IMR-90 (cell line): ENCODE results near the gene CDCP2. TPM values are rescaled to one million over a fixed set of nuclear protein-coding genes. Genes with fewer than 3 reads are reported as not detected.

Experiments
- ATAC-seq: fragments of 200-7000 bp; cut with Tn5 transposase; 2 replicates; pipeline ENCODE4 v1.9.1; 2020; ENCODE audit warnings: low read depth, mild to moderate bottlenecking, moderate library complexity
- BruUV-seq: library from RNA; stranded (reverse); fragments of 400-500 nt; replicated peaks from 2 replicates; lab custom pipeline; 2021; lab: Mats Ljungman, UMichigan
- CTCF ChIA-PET: fragments of 300-600 bp; formaldehyde crosslinking; extraction: SDS; loops from one replicate; lab custom pipeline; 2021; ENCODE audit warnings: antibody characterized with exemption; lab: Yijun Ruan, JAX
- POLR2A ChIA-PET: fragments of 300-600 bp; sonication (Branson Sonifier 250); formaldehyde crosslinking; loops from one replicate; lab custom pipeline; 2022; ENCODE audit warnings: antibody characterized with exemption; ENCODE audit not compliant: unreplicated experiment; lab: Charles Lee
- DNase-seq: peaks from one replicate; pipeline ENCODE4 v3.0.0; 2013
- H2AFZ ChIP-seq: replicated peaks from 2 replicates; pipeline ENCODE3; 2013; ENCODE audit warnings: low read length, mild to moderate bottlenecking; ENCODE audit not compliant: poor library complexity
- H2AK5ac ChIP-seq: 2 replicates; pipeline ENCODE4 v1.6.1; 2013; ENCODE audit warnings: low read depth, low read length, inconsistent platforms
- H2AK9ac ChIP-seq: replicated peaks from 2 replicates; pipeline ENCODE3; 2013; ENCODE audit warnings: mild to moderate bottlenecking, low read depth, low read length, moderate library complexity; ENCODE audit not compliant: poor library complexity
- H2BK120ac ChIP-seq: 2 replicates; pipeline ENCODE4 v1.6.1; 2013; ENCODE audit warnings: low read depth, low read length, inconsistent platforms
- H2BK15ac ChIP-seq: 3 replicates; pipeline ENCODE4 v1.6.1; 2013; ENCODE audit warnings: low read depth, low read length, inconsistent platforms
- H2BK20ac ChIP-seq: 2 replicates; pipeline ENCODE4 v1.6.1; 2013; ENCODE audit warnings: low read depth, mild to moderate bottlenecking, inconsistent platforms, low read length, moderate library complexity
- H2BK5ac ChIP-seq: 2 replicates; pipeline ENCODE4 v1.6.1; 2013; ENCODE audit warnings: mild to moderate bottlenecking, low read depth, low read length, inconsistent platforms; ENCODE audit not compliant: poor library complexity, severe bottlenecking
- H3K14ac ChIP-seq: replicated peaks from 2 replicates; pipeline ENCODE4 v1.6.1; 2013; ENCODE audit warnings: low read depth, low read length, inconsistent platforms
- H3K18ac ChIP-seq: 2 replicates; pipeline ENCODE4 v1.6.1; 2013; ENCODE audit warnings: low read depth, low read length, control low read depth
- H3K23ac ChIP-seq: 2 replicates; pipeline ENCODE4 v1.6.1; 2013; ENCODE audit warnings: low read depth, low read length, inconsistent platforms
- H3K27ac ChIP-seq: 2 replicates; pipeline ENCODE4 v1.5.1; 2013; ENCODE audit warnings: mild to moderate bottlenecking, control low read depth, low read length; ENCODE audit not compliant: insufficient read depth
- H3K27me3 ChIP-seq: 2 replicates; pipeline ENCODE4 v1.6.1; 2013; ENCODE audit warnings: low read length; ENCODE audit not compliant: control insufficient read depth, insufficient read depth
- H3K36me3 ChIP-seq: 2 replicates; pipeline ENCODE4 v1.6.1; 2013; ENCODE audit warnings: low read length, mixed read lengths; ENCODE audit not compliant: control insufficient read depth, insufficient read depth
- H3K4ac ChIP-seq: 2 replicates; pipeline ENCODE4 v1.6.1; 2013; ENCODE audit warnings: low read depth, low read length, inconsistent platforms
- H3K4me1 ChIP-seq: 2 replicates; pipeline ENCODE4 v1.6.1; 2013; ENCODE audit warnings: low read length, mixed read lengths; ENCODE audit not compliant: control insufficient read depth, insufficient read depth
- H3K4me2 ChIP-seq: 2 replicates; pipeline ENCODE4 v1.6.1; 2013; ENCODE audit warnings: low read depth, mild to moderate bottlenecking, control low read depth, low read length, moderate library complexity
- H3K4me3 ChIP-seq: 2 replicates; pipeline ENCODE4 v1.5.1; 2013; ENCODE audit warnings: low read depth, mild to moderate bottlenecking, control low read depth, low read length, moderate library complexity; ENCODE audit not compliant: insufficient read depth
- H3K56ac ChIP-seq: 2 replicates; pipeline ENCODE4 v1.6.1; 2013; ENCODE audit warnings: low read length, inconsistent platforms; ENCODE audit not compliant: insufficient read depth; ENCODE audit errors: extremely low read depth
- H3K79me1 ChIP-seq, 2 experiments: 2 replicates each; pipeline ENCODE4 v1.6.1; 2013; ENCODE audit warnings: low read length in 2 of 2, inconsistent platforms in 1 of 2, low read depth in 1 of 2
- H3K9ac ChIP-seq: 2 replicates; pipeline ENCODE4 v1.6.1; 2013; ENCODE audit warnings: low read depth, low read length, control low read depth
- H3K9me1 ChIP-seq: 2 replicates; pipeline ENCODE4 v1.6.1; 2013; ENCODE audit warnings: low read length, inconsistent platforms; ENCODE audit not compliant: insufficient read depth
- H3K9me3 ChIP-seq: 2 replicates; pipeline ENCODE4 v1.6.1; 2013; ENCODE audit warnings: low read length; ENCODE audit not compliant: control insufficient read depth, insufficient read depth
- H4K20me1 ChIP-seq: 2 replicates; pipeline ENCODE4 v1.6.1; 2013; ENCODE audit warnings: low read length, inconsistent platforms; ENCODE audit not compliant: insufficient read depth
- H4K5ac ChIP-seq: 2 replicates; pipeline ENCODE4 v1.6.1; 2013; ENCODE audit warnings: mild to moderate bottlenecking, low read depth, low read length, control low read depth
- H4K8ac ChIP-seq, 2 experiments: 2 replicates each; pipeline ENCODE4 v1.6.1; 2013; ENCODE audit warnings: low read depth in 2 of 2, low read length in 2 of 2, control low read depth in 1 of 2, inconsistent platforms in 1 of 2
- H4K91ac ChIP-seq: 2 replicates; pipeline ENCODE4 v1.6.1; 2013; ENCODE audit warnings: low read depth, low read length, inconsistent platforms; ENCODE audit not compliant: insufficient read depth
- CHD1 ChIP-seq: IDR thresholded peaks from 2 replicates; pipeline ENCODE4 v1.6.1; 2012; ENCODE audit warnings: low read depth, low read length, improper control_type of control experiment
- CTCF ChIP-seq: conservative IDR thresholded peaks from 2 replicates; pipeline ENCODE4 v1.5.1; 2012; ENCODE audit warnings: mild to moderate bottlenecking, low read depth, low read length, improper control_type of control experiment
- MAFK ChIP-seq: IDR thresholded peaks from 2 replicates; pipeline ENCODE4 v1.6.1; 2012; ENCODE audit warnings: low read depth, low read length, improper control_type of control experiment
- MAZ ChIP-seq: IDR thresholded peaks from 2 replicates; pipeline ENCODE4 v1.6.1; 2012; ENCODE audit warnings: low read depth, mild to moderate bottlenecking, low read length, improper control_type of control experiment, moderate library complexity, borderline replicate concordance
- MXI1 ChIP-seq: IDR thresholded peaks from 2 replicates; pipeline ENCODE4 v1.6.1; 2012; ENCODE audit warnings: low read depth, mild to moderate bottlenecking, low read length, moderate library complexity, borderline replicate concordance
- NFE2L2 ChIP-seq: fragments of 150-350 bp; IDR thresholded peaks from 2 replicates; pipeline ENCODE4 v1.6.1; 2016; ENCODE audit warnings: low read depth, mild to moderate bottlenecking, low read length
- POLR2A ChIP-seq: IDR thresholded peaks from 2 replicates; pipeline ENCODE4 v1.6.1; 2012; ENCODE audit warnings: mild to moderate bottlenecking, low read depth, low read length
- RFX5 ChIP-seq: IDR thresholded peaks from 2 replicates; pipeline ENCODE4 v1.8.0; 2012; ENCODE audit warnings: low read depth, mild to moderate bottlenecking, low read length, moderate library complexity
- SMC3 ChIP-seq: fragments of 150-350 bp; IDR thresholded peaks from 2 replicates; pipeline ENCODE4 v1.6.1; 2016; ENCODE audit warnings: low read depth, mild to moderate bottlenecking, antibody characterized with exemption, low read length, moderate library complexity
- USF2 ChIP-seq: fragments of 150-350 bp; IDR thresholded peaks from 2 replicates; pipeline ENCODE4 v1.6.1; 2017; ENCODE audit warnings: mild to moderate bottlenecking, antibody characterized with exemption, low read length, low read depth
- WGBS, 2 experiments: methylation state at CpG; one replicate each; pipeline versions ENCODE4 v1.1.5 to v1.1.7; 2013; ENCODE audit warnings: missing lambda C conversion rate in 2 of 2; ENCODE audit not compliant: insufficient read length in 1 of 2; ENCODE audit errors: extremely low coverage in 2 of 2; 5-methylcytosine and 5-hydroxymethylcytosine counted together
- dilution Hi-C: fragments of 300-500 bp; cut with HindIII; formaldehyde crosslinking; loops from one replicate; pipeline ENCODE4 v1.14.3; 2018; ENCODE audit warnings: low sequenced_read_pairs; ENCODE audit not compliant: unreplicated experiment
- in situ Hi-C: fragments of 300-500 bp; cut with MboI; formaldehyde crosslinking; loops from 3 replicates; pipeline ENCODE4 v1.14.3; 2019; ENCODE audit warnings: low sequenced_read_pairs, inconsistent platforms, mixed read lengths
- intact Hi-C: fragments of 100-400 bp; cut with micrococcal nuclease; formaldehyde crosslinking; loops from 2 replicates; pipeline ENCODE4 v1.10.0; 2022
- polyA plus RNA-seq, 3 experiments: library from polyadenylated mRNA; depleted of rRNA; stranded (reverse); fragments of >200 nt; gene quantifications; 2 replicates each; pipeline ENCODE4 v1.2.3, GENCODE V29; 2012; ENCODE audit warnings: low replicate concordance in 1 of 3
- total RNA-seq: library from RNA; depleted of rRNA; stranded (reverse); fragments of >200 nt; gene quantifications from 2 replicates; pipeline ENCODE4 v1.2.3, GENCODE V29; 2012
- TF ChIP-seq, protein P1 (sequence below): fragments of 150-350 bp; IDR thresholded peaks from 2 replicates; pipeline ENCODE4 v1.6.1; 2016; ENCODE audit warnings: low read depth, mild to moderate bottlenecking, low read length, moderate library complexity, borderline replicate concordance

The CDCP2 gene
- total and polyA plus RNA-seq, 2 of the 4 experiments (the other 2 are of a cell fraction): not detected

GRCh38 chr1:54114001-54114400, 38.8 kb downstream of the CDCP2 start:
- ChIA-PET CTCF (interaction anchor here (1.4 to 1.7 kb wide), 2 partner anchors 15 to 32 kb away, joined by 3 to 4 read pairs; no protein-coding TSS in a partner anchor), POLR2A (no interaction called here)
- dilution Hi-C loops (no loop called here), intact Hi-C loops (no loop called here), in situ Hi-C loops (no loop called here)
- H2AFZ ChIP-seq: no peak overlapping the region
- no peak overlapping the region for H3K4me2 ChIP-seq
- no peak overlapping the region for H4K91ac ChIP-seq
- H3K9ac ChIP-seq: no peak overlapping the region
- H4K8ac ChIP-seq: no peak overlapping the region
- H3K27ac ChIP-seq: no peak overlapping the region
- no peak overlapping the region for H3K4me3 ChIP-seq
- no peak overlapping the region for H3K4ac ChIP-seq
- H3K4me1 ChIP-seq: peaks cover 9% of the 10 kb centered on the region
- no peaks in the 10 kb centered on the region for H4K20me1 ChIP-seq
- H3K56ac ChIP-seq: no peak overlapping the region
- H3K9me3 ChIP-seq: no peaks in the 10 kb centered on the region
- H3K36me3 ChIP-seq: no peaks in the 10 kb centered on the region
- H4K5ac ChIP-seq: no peak overlapping the region
- no peaks in the 10 kb centered on the region; the same call in 1 of the 2 replicates for H3K27me3 ChIP-seq
- no peak overlapping the region for H2BK120ac ChIP-seq
- TF ChIP-seq RFX5 (no peak), CTCF (no peak), NFE2L2 (no peak), POLR2A (no peak), USF2 (no peak), MXI1 (no peak), CHD1 (no peak), MAFK (no peak), MAZ (no peak), SMC3 (no peak)
- TF ChIP-seq, protein P1, sequence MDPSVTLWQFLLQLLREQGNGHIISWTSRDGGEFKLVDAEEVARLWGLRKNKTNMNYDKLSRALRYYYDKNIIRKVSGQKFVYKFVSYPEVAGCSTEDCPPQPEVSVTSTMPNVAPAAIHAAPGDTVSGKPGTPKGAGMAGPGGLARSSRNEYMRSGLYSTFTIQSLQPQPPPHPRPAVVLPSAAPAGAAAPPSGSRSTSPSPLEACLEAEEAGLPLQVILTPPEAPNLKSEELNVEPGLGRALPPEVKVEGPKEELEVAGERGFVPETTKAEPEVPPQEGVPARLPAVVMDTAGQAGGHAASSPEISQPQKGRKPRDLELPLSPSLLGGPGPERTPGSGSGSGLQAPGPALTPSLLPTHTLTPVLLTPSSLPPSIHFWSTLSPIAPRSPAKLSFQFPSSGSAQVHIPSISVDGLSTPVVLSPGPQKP: no peak
- H3K14ac ChIP-seq: no peak overlapping the region
- H3K23ac ChIP-seq: no peak overlapping the region
- no peak for DNase-seq
- H2BK5ac ChIP-seq: no peak overlapping the region
- H2AK5ac ChIP-seq: no peak overlapping the region
- H2AK9ac ChIP-seq: no peak overlapping the region
- BruUV-seq: no TSS peak
- ATAC-seq: no peak
- H2BK20ac ChIP-seq: no peak overlapping the region
- H3K18ac ChIP-seq: no peak overlapping the region
- H2BK15ac ChIP-seq: no peak overlapping the region
- H3K9me1 ChIP-seq: peaks cover 15% of the 10 kb centered on the region
- no CpG with 5 or more reads among the region's 4 CpGs for WGBS, 2 experiments
- no peaks in the 10 kb centered on the region for H3K79me1 ChIP-seq
